Fibroblast of skin of right quadriceps (primary cell): ENCODE data around the gene CUL4B.
"Not testable (repeated sequence)": the region's sequence is repeated elsewhere in the genome, so short reads cannot be mapped to it uniquely, and the experiment has no call there.

Experiments used
- DNase-seq: peaks from one replicate; pipeline ENCODE4 v3.0.0-alpha.2; 2013

Gene CUL4B

DNA sequence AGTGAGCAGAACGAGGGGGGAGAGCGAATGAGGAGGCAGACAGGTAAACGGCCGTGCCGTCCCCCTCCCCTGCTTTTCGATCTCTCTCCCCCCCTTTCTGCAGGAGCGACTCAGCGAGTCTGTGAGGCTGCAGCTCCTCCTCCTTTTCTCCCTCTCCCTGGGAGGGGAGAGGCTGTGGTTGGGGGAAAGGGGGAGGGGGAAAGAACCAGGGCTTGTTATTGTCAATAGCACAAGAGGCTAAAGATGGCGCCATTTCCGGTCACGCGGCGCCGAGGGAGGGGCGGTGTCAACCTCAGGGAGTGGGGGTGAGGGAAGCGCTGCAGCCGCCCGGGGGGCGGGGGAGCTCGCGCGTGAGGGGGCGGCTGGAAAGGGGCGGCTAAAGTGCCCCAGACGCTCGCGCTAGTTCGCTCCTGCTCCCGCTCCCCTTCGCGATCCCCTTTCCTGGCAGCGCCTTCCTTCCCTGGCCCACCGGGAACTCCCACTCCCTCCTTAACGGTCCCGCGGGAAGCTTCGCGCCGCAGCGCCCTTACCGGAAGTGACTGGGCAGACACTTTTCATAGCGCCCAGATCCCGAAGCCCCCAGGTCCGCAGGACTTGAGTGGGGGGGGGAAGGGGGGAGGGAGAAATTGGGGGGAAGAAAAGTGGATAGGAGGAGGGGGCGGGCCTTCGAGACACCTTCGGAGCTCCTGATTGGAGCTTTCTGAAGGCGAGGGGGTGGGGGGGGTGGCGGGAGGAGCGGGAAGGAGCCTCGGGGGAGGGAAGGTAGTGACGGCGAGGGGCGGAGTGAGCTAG, at the start of gene CUL4B:
CUL4B (minus strand) TSS at position 121 of the 792 bp plus-strand sequence. CDS start 324 bp downstream, outside the sequence.
- peak; percentile 97 for DNase-seq

DNA sequence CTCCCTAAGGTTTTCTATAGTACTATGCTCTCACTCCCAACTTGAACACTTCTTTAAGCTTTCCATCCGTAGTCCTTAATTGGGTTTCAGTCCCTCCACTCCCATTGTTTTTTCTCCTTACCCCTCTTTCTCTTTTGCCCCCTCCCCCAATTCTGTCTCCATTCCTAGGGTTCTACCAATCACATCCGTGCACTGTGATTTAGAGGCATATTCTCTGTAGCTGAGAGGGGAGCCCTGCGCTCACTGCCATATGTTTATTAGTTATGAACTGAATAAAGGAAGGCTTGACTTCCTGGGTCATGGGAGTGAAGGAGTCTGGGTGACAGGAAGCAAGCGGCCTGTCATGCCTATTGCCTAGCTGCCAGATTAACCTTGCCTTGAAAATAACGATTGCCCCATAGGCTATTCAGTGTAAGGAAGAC, 43.6 kb upstream of the CUL4B start:
- DNase-seq: peak; percentile 50

DNA sequence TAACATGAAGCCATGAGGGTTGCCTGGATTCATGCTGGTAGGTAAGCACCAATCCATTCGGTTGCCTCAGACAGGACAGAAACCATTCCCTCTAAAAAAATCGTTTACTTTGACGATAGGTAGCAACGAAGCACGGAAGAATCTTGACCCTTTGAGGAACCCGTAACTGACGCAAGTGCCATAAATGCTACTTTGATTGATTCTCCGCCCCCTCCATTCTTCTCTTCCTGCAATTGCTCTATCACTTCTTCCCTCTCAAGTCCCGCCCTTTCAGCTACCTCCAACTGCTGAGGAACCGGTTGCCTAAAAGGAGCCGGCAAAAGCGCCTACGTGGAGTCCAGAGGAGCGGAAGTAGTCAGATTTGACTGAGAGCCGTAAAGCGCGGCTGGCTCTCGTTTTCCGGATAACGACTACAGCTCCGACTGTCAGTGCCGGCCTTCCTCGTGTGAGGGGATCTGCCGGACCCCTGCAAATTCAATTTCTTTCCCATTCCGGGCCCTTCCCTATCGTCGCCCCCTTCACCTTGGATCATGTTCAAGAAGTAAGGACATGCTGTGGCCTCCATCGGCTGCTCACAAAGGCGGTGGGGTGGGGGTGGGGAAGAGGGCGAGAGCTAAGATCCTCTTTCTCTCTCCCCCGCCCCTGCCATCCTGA, 43.1 kb upstream of the CUL4B start, which contains the start of gene MCTS1:
MCTS1 (plus strand) TSS at position 395 of the 654 bp plus-strand sequence; CDS start at position 531, 136 bp downstream.
- DNase-seq: peak; percentile 97

DNA sequence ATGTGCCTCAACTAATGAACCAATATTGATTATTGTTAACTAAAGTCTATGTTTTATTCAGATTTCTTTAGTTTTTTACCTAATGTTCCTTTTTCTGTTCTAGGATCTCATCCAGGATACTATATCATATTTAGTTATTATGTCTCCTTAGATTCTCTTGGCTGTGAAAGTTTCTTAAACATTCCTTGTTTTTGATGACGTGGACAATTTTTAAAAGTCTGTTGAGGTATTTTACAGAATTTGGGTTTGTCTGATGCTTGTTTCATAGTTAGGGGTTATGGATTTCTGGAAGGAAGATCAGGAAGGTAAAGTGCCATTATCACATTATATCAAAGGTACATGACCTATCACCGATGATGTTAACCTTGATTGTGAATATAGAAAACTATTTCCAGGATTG, 24.9 kb upstream of the CUL4B start:
- no peak for DNase-seq

DNA sequence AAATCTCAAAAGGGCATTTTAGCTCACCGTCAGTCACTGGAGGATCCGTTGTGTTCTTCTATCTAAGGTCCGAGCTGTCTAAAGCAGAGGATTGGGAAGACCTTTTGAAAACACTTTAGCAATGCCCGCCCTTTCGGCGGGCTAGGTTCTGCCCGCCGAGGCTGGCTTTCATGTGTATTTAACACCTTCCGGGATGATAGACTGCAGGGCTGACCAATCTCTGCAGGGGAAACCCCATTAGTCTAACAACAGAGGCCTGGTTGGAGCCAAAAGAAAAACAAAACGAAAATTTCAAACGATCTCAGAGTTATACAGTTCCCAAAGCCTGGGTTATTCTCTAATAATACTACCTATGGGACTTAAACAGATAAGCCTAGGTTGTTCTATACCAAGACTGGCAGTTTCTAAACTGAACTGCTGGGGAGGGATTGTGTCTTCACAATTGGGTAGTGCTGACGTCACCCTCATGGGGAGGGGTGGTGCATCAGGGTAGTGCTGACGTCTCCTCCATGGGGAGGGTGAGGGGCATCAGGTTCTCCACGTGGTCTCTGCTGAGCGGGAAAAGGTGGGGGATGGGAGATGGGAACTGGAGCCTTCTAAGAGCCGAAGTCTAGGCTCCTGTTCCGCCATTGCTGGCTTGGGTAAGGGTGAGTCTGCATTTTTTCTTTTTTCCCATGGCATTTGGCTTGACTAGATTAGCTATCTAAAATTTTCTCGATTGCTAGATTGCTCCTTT, 14.8 kb upstream of the CUL4B start:
- no peak for DNase-seq

DNA sequence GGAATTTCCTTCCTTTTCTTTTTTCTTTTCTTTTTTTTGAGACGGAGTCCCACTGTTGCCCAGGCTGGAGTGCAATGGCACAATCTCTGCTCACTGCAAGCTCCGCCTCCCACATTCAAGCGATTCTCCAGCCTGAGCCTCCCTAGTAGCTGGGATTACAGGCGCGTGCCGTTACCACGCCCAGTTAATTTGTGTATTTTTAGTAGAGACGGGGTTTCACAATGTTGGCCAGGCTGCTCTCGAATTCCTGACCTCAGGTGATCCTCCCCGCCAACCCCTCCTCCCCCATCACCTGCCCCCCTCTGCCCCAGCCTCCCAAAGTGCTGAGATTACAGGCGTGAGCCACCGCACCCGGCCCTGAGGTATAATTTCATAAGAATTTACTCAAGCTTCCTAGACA, 13.0 kb upstream of the CUL4B start:
- DNase-seq: not testable (repeated sequence)

DNA sequence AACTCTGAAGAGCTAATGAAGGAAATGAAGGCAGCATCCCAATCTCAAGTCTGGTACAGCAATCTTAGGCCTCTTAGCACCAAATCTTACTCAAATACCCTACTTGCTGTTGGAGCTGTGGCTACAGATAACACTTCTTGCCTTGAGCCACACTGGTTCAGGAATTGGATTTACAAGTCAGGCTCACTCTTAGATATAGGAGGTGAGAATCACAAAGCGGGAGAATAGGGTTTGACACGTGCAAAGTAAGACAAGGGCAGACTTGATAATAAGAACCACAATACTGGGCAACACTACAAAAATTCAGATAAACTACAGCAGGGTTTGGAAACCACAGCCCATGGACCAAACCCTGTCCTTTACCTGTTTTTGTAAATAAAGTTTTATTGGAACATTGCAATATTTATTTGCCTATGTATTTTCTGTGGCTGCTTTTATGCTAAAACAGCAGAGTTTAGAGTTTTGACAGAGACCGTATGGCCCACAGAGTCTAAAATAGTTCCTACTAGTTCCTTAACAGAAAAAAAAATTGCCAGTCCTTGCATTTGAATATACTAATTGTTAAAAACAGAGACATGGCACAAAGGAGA, 9.3 kb upstream of the CUL4B start:
- no peak for DNase-seq

DNA sequence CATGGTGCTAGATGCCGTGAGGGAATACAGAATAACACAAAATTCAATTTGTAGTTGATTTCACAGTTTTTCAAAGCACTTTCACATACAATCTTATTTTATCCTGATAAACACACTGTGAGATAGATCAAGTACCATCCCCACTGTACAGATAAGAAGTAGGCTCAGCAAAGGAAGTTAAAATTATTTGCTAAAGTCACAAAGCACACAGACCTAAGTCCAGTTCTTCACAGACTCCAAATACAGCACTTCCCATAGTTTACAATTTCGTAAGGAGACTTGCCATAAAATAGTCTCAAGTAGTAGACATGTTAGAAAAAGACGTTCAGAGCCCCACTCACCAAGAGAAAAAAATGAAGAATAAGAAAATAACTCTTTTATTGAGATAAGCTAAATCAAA, 7.8 kb upstream of the CUL4B start:
- no peak for DNase-seq

DNA sequence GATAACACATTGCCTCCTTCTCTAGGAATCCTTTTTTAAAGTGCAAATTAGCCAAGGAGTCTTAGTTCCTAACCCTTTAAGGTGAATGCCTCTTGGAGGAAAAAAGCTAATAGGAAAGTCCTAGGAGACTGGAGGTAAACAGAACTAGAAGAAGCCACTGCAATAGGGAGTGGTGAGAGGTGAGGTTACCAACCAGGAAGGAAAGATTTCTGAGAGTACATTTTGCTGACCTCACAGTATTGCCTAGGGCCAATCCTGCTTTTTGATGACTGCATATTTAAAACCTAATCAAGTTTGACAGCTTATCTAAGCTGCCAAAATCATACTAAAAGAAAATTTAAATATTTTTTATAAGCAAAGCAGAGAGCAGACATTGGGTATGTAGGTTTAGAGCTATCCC, 7.3 kb upstream of the CUL4B start:
- no peak for DNase-seq

DNA sequence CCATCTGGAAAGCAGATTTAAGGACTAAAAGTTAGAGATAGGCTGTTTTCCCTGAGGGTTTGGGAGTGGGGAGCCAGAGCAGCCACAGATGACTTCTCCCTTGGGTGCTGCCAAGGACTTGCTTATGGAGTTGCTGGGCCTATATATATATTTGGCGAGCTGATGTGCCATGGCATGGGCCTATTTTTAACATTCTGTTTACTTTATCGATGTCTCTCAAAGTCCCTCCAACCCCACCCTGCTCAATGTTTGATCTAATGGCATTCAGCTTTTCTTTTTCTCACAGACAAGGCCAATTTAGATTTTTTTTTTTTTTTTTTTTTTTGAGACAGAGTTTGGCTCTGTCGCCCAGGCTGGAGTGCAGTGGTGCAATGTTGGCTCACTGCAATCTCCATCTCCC, 6.1 kb upstream of the CUL4B start:
- DNase-seq: no peak

DNA sequence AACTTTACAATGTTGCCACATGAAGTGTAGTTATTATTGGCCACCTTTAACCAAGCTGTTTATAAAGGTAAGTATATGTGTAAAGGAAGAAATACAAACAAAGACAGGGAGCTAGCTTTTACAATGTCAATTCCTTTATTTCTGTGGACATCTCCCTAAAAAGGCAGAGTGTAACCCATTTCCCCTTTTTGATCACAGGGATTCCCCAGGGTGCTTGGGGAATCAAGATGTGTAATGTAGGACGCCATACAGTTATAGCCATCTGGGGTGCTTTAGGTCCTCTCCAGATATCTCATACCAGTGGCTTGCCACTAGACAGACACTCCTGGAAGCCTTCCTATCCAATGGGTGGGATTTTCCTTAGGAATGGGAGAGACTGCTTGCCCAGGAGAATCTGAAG, 4.2 kb upstream of the CUL4B start:
- DNase-seq: no peak

DNA sequence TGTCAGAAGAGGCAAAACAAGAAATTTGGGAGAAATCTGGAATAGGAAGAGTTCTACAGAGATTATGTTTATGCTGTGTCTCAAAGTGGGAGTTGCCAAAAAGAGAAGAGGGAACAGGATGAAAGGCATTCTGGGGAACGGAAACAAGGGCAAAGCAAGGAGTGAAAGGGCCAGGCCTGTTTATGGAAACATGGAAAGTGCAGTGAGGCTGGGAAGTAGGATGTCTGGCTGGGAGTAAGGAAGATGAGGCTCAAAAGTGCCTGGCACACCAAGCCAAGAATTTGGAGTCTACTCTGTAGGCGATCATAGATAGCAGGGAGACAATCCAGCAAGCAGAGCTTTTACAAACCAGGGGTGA, 1.8 kb upstream of the CUL4B start:
- DNase-seq: no peak

DNA sequence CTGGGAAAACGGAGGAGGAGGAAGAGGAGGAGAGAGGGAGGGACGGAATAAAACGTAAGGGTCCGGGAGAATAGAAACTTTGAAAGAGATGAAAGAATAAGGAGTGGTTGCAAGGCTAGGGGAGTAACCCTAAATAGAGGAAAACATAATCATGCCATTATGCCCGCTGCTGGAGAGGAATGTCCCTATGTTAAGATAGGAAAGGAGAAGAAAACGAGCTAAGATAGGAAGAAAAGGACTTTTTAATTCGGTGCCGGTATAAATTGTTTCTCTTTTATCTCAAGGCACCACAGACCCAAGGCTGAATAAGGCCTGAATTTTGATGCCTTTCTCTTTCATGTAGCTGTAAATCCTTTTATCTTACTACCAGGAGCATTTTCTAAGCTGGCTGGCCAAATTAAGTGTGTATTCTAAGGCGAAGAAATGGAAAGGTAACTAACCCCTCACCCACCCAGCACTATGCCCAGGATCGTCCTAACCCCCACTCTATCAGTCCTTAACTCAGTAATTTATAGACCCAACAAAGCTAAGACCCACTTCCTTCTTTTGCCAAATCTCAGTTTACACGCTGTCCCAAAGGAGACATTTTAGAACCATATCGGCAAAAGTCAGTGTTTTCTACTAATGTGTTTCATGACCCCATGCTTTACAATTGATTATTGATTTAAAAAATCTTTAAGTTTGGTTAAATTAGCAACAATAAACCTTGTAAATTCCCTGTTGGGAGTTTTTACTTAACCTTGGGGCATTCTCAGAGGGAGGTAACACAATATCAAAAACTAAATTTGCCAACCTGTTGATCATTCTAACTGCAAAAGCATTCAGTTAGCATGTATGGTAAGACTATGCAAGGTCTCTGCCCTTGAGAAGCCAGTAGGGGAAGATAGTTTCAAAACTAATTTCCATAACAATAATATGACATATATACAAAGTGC, 1.1 kb upstream of the CUL4B start:
- DNase-seq: no peak

DNA sequence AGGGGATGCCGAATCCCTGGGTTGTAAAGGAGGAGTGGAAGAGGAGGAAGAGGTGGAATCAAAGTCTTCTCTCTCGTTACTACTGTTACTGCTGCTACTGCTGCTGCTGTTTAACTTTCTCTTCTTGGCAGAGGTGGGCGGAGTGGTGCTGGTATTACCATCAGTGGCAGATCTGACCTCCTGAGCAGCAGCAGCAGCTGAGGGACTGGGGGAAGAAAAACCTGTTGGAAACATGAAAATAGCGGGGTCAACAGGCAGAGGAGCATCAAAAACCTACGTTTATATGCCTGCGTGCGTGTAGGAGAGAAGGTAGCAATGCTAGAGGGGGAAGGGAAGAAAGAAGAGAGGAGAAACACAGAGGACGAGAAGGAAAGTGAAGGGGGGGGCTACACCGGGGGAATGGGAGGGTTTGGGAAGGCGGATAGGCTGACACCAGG, 339 bp downstream of the CUL4B start:
- DNase-seq: peak; percentile 34

DNA sequence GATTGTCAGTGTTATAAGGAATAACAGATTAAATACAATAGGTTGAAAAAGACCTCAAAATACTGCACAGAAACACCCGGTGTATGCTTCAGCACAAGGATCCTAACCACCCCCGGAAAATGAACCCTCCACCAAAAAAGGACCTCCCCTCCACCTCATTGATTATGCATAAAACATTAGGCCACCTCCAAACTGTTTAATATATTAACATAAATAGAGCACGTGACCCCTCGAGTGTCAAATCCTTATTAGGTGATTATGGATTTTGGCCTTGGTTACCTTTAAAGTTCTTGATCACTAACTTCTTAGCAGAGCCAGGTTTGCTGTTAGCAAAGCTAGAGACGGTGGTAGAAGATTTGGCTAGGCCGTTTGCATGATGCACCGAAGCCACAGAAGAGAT, 958 bp downstream of the CUL4B start:
- DNase-seq: no peak

DNA sequence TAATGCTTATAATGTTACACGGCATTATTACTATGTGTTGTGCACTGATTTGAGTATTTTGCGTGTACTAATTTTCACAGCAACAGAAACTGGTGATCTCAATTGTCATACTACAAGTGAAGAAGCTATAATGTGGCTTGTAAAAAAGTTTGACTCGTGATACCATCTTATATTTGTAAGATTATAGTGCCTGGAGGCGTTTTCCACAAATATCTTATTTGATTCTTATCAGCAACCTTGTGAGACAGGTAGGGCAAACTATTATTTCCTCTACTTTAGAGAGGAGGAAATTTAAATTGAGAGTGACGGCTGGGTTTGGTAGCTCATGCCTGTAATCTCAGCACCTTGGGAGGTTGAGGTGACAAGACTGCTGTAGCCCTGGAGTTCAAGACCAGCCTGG, 4.5 kb downstream of the CUL4B start:
- no peak for DNase-seq

DNA sequence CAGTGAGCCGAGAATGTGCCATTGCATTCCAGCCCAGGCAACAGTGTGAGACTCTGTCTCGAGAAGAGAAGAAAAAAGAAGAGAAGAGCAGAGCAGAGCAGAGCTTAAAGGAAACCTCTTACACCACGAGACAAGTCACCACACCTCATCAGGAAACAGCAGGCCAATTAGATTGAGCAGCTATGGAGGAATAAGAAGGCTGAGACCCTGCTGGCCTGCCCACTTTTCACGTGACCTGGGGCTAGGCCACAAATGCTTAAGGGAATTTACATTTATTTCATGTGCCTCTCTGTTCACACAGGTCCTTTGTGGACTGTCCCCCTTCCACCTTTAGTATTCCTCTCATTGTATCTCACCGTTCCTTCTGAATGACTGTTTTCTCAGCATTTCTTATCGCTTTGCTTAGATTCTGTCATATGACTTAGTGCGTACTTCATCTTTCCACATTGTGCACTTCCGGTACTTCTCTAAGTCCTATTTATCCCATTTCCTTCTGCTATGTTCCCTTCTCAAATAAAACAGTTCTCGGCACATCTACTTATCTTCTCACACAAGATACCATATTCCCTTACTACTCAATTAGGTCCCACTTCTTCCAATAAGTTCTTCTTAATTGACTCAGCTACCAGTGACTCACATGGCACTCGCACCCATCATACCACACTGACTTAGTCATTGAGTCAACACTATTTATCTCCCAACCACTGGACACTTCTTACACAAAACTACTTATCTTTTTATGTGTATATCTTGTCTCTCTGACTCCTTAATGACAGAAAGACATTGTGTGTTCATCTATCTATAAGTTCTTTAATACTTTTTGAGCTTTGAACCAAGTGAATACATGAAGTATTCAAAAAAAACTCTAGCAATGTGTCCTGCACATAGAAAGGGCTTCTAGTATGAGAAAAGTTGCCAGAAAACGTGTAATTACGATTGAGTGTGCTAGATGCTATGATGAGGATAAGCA, 11.0 kb downstream of the CUL4B start:
- peak; percentile 94 for DNase-seq

DNA sequence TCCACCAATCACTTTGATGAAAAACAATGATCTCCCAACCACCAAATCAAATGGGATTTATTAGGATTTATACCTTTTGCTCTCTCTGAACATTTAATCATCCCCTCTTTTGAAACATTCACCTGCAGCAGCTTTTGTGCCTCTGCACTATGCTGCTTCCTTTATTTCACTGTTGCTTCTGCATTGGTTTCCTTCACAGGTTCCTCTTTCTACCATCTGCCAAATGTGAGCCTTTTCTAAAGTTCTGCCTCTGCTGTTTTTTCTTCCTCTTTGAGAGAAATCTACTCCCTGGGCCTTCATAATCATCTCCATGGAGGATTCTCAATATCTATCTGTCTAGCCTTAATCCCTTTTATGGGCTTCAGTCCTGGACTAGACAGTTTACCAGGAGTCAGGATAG, 24.7 kb downstream of the CUL4B start:
- DNase-seq: no peak

DNA sequence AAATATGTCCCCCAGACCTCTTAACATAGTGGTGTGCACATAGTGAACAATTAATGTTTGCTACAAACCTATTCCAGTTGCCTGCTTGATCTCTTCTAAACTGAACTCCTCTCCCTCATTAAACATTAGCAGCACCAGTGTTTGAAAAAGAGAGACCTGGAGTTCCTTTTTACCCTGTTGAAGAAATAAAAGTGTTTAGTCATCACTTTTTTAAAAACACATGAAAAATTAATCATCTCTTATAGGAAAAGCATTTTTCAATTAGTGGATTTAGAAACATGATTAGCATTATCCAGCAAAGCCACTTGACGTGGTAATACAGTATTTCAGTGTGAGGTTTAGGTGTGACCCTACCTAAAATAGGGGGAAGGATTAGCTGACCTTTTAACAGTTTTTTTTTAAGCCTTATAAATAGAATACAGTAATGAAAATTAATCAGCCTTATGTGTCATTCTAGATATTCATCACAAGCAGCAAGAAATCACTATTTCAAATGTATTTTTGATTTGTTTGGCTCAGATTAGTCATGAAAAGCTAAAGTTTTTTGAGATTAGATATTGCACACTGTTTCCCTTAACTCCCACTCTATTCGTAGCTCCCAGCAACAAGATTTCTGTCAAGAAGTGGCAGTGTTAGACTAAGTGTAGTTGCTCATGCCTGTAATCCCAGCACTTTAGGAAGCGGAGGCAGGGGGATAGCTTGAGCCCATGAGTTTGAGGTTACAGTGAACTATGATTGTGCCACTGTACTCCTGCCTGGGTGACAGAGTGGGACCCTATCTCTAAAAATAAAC, 26.2 kb downstream of the CUL4B start:
- no peak for DNase-seq

DNA sequence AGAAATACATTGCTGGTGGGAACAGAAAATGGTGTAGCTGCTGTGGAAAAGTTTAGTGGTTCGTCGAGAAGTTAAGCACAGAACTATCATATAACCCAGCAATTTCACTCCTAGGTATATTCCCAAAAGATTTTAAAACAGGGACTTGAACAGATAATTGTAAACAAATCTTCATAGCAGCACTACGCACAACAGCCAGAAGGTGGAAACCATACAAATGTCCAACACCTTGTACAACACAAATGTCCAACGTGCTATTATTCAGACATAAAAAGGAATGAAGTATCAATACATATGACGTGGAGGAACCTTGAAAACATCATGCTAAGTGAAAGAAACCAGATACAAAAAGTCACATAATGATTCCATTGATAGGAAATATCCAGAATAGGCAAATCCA, 37.9 kb downstream of the CUL4B start:
- no peak for DNase-seq
